ENCODE measurements around the gene ECPAS. TPM values are rescaled to one million over a fixed set of nuclear protein-coding genes. Genes with fewer than 3 reads are reported as not detected.

Gene ECPAS
- total RNA-seq, 1 experiment from 2014 or later: 106 TPM

- Histone ChIP-seq H3K23ac (ENCODE audit: insufficient read length, low read depth, low read length) (no peak overlapping the region), H3K14ac (ENCODE audit: insufficient read depth, low read length) (no peak overlapping the region), H3K18ac (ENCODE audit: insufficient read length, low read depth, low read length) (no peak overlapping the region), H3K23me2 (ENCODE audit: insufficient read length, low read depth, low read length, poor library complexity, severe bottlenecking) (no peaks in the 10 kb centered on the region), H3K4ac (ENCODE audit: low read depth, low read length) (no peak overlapping the region), H3K4me2 (ENCODE audit: insufficient read depth, insufficient read length, low read length) (no peak overlapping the region), H3K9me3 (ENCODE audit: control insufficient read depth, low read depth, low read length) (no peaks in the 10 kb centered on the region), H3K79me2 (ENCODE audit: insufficient read depth, low read length) (no peaks in the 10 kb centered on the region), H3T11ph (ENCODE audit: low read length) (no peak overlapping the region), H2BK12ac (ENCODE audit: insufficient read length, low read depth, low read length) (no peak overlapping the region), H2BK5ac (ENCODE audit: insufficient read length, low read length) (no peak overlapping the region), H3K9ac (ENCODE audit: extremely low read depth, insufficient read length, low read length) (no peak overlapping the region), H4K20me1 (ENCODE audit: control insufficient read depth, insufficient read depth, insufficient read length) (no peaks in the 10 kb centered on the region), H2AK5ac (ENCODE audit: insufficient read length, low read length) (no peak overlapping the region), H2AFZ (ENCODE audit: low read length) (no peak overlapping the region), H4K5ac (ENCODE audit: insufficient read length, low read depth, low read length) (no peak overlapping the region), H2BK15ac (ENCODE audit: low read depth, low read length) (no peak overlapping the region), H2BK120ac (ENCODE audit: low read depth, low read length, poor library complexity, severe bottlenecking) (no peak overlapping the region), H4K91ac (ENCODE audit: insufficient read length, low read depth, low read length) (no peak overlapping the region), H3K27me3 (ENCODE audit: insufficient read depth, low read length) (no peaks in the 10 kb centered on the region), H3K79me1 (ENCODE audit: insufficient read depth, low read depth, low read length, poor library complexity, severe bottlenecking) (no peaks in the 10 kb centered on the region), H2BK20ac (ENCODE audit: low read depth, low read length, poor library complexity, severe bottlenecking) (no peak overlapping the region), H3K56ac (ENCODE audit: insufficient read length, low read depth, low read length) (no peak overlapping the region), H3K4me1 (ENCODE audit: insufficient read depth, low read length) (no peaks in the 10 kb centered on the region), H4K8ac (replicated peaks; ENCODE audit: insufficient read length, low read depth, low read length) (no peak overlapping the region), H3K27ac (ENCODE audit: insufficient read length, low read depth, low read length) (no peak overlapping the region)
- DNase-seq: no peak
- no peaks in the 10 kb centered on the region for H3K4me1 Mint-ChIP-seq
- H3K36me3 Mint-ChIP-seq (ENCODE audit: insufficient read depth in 1 of 3, low read depth in 3 of 3): peaks cover 30 to 86% (median 74%) of the 10 kb centered on the region in 3 experiments; a peak in 6 of 7 replicates
- H3K27me3 Mint-ChIP-seq (ENCODE audit: low read depth): no peaks in the 10 kb centered on the region
- H3K9me3 Mint-ChIP-seq: no peaks in the 10 kb centered on the region
- no peak overlapping the region for H3K27ac Mint-ChIP-seq
- no peak for TF ChIP-seq CTCF (conservative IDR thresholded peaks at IDR 0.05)
- H3K4me3 Mint-ChIP-seq: no peak overlapping the region
- WGBS (ENCODE audit: extremely low coverage, insufficient read length, low lambda C conversion rate): no CpG with 5 or more reads among the region's 1 CpG
Observed at GRCh38 chr9:111366978-111367377, 117.2 kb downstream of the ECPAS start.
